ENCODE results near the gene CDKL5.

The CDKL5 gene

DNA sequence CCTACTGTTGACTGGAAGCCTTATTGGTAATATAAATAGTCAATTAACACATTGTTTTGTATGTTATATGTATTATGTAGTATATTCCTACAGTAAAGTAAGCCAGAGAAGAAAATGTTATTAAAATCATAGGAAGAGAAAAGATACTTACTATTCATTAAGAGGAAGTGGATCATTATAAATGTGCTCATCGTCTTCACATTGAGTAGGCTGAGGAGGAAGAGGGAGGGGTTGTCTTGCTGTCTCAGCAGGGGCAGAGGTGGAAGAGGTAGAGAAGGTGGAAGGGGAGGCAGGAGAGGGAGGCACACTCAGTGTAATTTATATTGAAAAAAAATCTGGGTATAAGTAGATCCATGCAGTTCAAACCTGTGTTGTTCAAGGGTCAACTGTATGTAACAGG lies 10.6 kb downstream of the CDKL5 start:
- Histone ChIP-seq H3K4me1 (ENCODE audit: insufficient read depth, low read length) (no peaks in the 10 kb centered on the region), H3K27me3 (ENCODE audit: insufficient read depth, low read length, poor library complexity) (no peaks in the 10 kb centered on the region), H3K9me3 (ENCODE audit: insufficient read depth, low read length, severe bottlenecking) (no peaks in the 10 kb centered on the region), H3K9ac (ENCODE audit: low read depth, low read length) (no peak overlapping the region), H4K20me1 (ENCODE audit: insufficient read depth, low read length) (no peaks in the 10 kb centered on the region), H3K79me2 (ENCODE audit: insufficient read depth, low read length) (no peaks in the 10 kb centered on the region), H3K36me3 (ENCODE audit: insufficient read depth, low read length) (no peaks in the 10 kb centered on the region), H3K4me2 (ENCODE audit: insufficient read depth, low read length) (no peak overlapping the region), H3K27ac (ENCODE audit: low read length) (no peak overlapping the region), H2AFZ (ENCODE audit: low read depth, low read length) (no peak overlapping the region), H3K4me3 (ENCODE audit: low read depth in 1 of 2, low read length in 2 of 2) (no peak overlapping the region)
- DNase-seq, result no peak
- TF ChIP-seq, protein P1, sequence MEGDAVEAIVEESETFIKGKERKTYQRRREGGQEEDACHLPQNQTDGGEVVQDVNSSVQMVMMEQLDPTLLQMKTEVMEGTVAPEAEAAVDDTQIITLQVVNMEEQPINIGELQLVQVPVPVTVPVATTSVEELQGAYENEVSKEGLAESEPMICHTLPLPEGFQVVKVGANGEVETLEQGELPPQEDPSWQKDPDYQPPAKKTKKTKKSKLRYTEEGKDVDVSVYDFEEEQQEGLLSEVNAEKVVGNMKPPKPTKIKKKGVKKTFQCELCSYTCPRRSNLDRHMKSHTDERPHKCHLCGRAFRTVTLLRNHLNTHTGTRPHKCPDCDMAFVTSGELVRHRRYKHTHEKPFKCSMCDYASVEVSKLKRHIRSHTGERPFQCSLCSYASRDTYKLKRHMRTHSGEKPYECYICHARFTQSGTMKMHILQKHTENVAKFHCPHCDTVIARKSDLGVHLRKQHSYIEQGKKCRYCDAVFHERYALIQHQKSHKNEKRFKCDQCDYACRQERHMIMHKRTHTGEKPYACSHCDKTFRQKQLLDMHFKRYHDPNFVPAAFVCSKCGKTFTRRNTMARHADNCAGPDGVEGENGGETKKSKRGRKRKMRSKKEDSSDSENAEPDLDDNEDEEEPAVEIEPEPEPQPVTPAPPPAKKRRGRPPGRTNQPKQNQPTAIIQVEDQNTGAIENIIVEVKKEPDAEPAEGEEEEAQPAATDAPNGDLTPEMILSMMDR (IDR thresholded peaks at IDR 0.05; ENCODE audit: borderline replicate concordance, extremely low read depth, low read length, poor library complexity, severe bottlenecking), result no peak
- no peak for ATAC-seq (ENCODE audit: insufficient read depth, low read depth)

DNA sequence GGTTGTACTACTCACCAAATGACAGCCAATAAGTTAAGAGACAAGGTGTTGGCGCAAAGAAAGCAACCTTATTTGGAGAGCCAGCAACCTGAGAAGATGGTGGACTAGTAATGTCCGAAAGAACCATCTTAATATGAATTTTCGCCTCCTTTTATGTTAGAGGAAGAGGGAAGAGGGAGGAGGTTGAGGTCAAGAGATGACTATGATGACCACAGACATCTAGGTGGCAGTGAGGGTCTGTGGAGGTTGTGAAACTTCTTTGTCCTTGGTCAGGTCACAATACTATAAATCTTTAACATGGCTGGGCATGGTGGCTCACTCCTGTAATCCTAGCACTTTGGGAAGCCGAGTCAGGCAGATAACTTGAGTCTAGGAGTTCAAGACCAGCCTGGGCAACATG lies 15.4 kb downstream of the CDKL5 start:
- no peak overlapping the region for H3K4me3 ChIP-seq (ENCODE audit: low read depth in 1 of 2, low read length in 2 of 2)
- no peak overlapping the region for H2AFZ ChIP-seq (ENCODE audit: low read depth, low read length)
- no peaks in the 10 kb centered on the region for H4K20me1 ChIP-seq (ENCODE audit: insufficient read depth, low read length)
- ATAC-seq (ENCODE audit: insufficient read depth, low read depth) (no peak), DNase-seq (no peak)
- no peaks in the 10 kb centered on the region for H3K27me3 ChIP-seq (ENCODE audit: insufficient read depth, low read length, poor library complexity)
- TF ChIP-seq, protein P1 (IDR thresholded peaks at IDR 0.05; ENCODE audit: borderline replicate concordance, extremely low read depth, low read length, poor library complexity, severe bottlenecking), result no peak
- no peak for TF ChIP-seq EZH2 (IDR thresholded peaks at IDR 0.05; ENCODE audit: borderline replicate concordance, low read depth, low read length, severe bottlenecking)
- no peaks in the 10 kb centered on the region for H3K4me1 ChIP-seq (ENCODE audit: insufficient read depth, low read length)
- H3K79me2 ChIP-seq (ENCODE audit: insufficient read depth, low read length), result no peaks in the 10 kb centered on the region
- no peaks in the 10 kb centered on the region for H3K36me3 ChIP-seq (ENCODE audit: insufficient read depth, low read length)
- H3K27ac ChIP-seq (ENCODE audit: low read length), result no peak overlapping the region
- H3K4me2 ChIP-seq (ENCODE audit: insufficient read depth, low read length), result no peak overlapping the region
- no peak overlapping the region for H3K9ac ChIP-seq (ENCODE audit: low read depth, low read length)
- no peaks in the 10 kb centered on the region for H3K9me3 ChIP-seq (ENCODE audit: insufficient read depth, low read length, severe bottlenecking)

GRCh38 chrX:18441780-18442367 lies 16.5 kb downstream of the CDKL5 start:
- Histone ChIP-seq H3K27me3 (ENCODE audit: insufficient read depth, low read length, poor library complexity) (no peaks in the 10 kb centered on the region), H3K79me2 (ENCODE audit: insufficient read depth, low read length) (no peaks in the 10 kb centered on the region), H3K36me3 (ENCODE audit: insufficient read depth, low read length) (no peaks in the 10 kb centered on the region), H4K20me1 (ENCODE audit: insufficient read depth, low read length) (no peaks in the 10 kb centered on the region), H3K4me3 (ENCODE audit: low read depth in 1 of 2, low read length in 2 of 2) (no peak overlapping the region), H3K9ac (ENCODE audit: low read depth, low read length) (no peak overlapping the region), H3K27ac (ENCODE audit: low read length) (no peak overlapping the region), H3K9me3 (ENCODE audit: insufficient read depth, low read length, severe bottlenecking) (no peaks in the 10 kb centered on the region), H3K4me2 (ENCODE audit: insufficient read depth, low read length) (no peak overlapping the region), H2AFZ (ENCODE audit: low read depth, low read length) (no peak overlapping the region), H3K4me1 (ENCODE audit: insufficient read depth, low read length) (no peaks in the 10 kb centered on the region)
- DNase-seq (no peak), ATAC-seq (ENCODE audit: insufficient read depth, low read depth) (no peak)
- TF ChIP-seq, protein P1 (IDR thresholded peaks at IDR 0.05; ENCODE audit: borderline replicate concordance, extremely low read depth, low read length, poor library complexity, severe bottlenecking), result no peak
- TF ChIP-seq EZH2 (IDR thresholded peaks at IDR 0.05; ENCODE audit: borderline replicate concordance, low read depth, low read length, severe bottlenecking), result no peak

GRCh38 chrX:18448416-18448815 lies 23.0 kb downstream of the CDKL5 start:
- TF ChIP-seq, protein P1 (IDR thresholded peaks at IDR 0.05; ENCODE audit: borderline replicate concordance, extremely low read depth, low read length, poor library complexity, severe bottlenecking), result no peak
- no peak for TF ChIP-seq EZH2 (IDR thresholded peaks at IDR 0.05; ENCODE audit: borderline replicate concordance, low read depth, low read length, severe bottlenecking)
- Histone ChIP-seq H3K4me2 (ENCODE audit: insufficient read depth, low read length) (no peak overlapping the region), H3K4me3 (ENCODE audit: low read depth in 1 of 2, low read length in 2 of 2) (no peak overlapping the region), H4K20me1 (ENCODE audit: insufficient read depth, low read length) (no peaks in the 10 kb centered on the region), H3K9me3 (ENCODE audit: insufficient read depth, low read length, severe bottlenecking) (no peaks in the 10 kb centered on the region), H3K4me1 (ENCODE audit: insufficient read depth, low read length) (no peaks in the 10 kb centered on the region), H3K27ac (ENCODE audit: low read length) (no peak overlapping the region), H3K27me3 (ENCODE audit: insufficient read depth, low read length, poor library complexity) (no peaks in the 10 kb centered on the region), H3K79me2 (ENCODE audit: insufficient read depth, low read length) (no peaks in the 10 kb centered on the region), H3K9ac (ENCODE audit: low read depth, low read length) (no peak overlapping the region), H2AFZ (ENCODE audit: low read depth, low read length) (no peak overlapping the region), H3K36me3 (ENCODE audit: insufficient read depth, low read length) (no peaks in the 10 kb centered on the region)
- DNase-seq (no peak), ATAC-seq (ENCODE audit: insufficient read depth, low read depth) (no peak)
